Activated naive CD4-positive, alpha-beta T cell treated with anti-CD3 and anti-CD28 coated beads for 36 hours (primary cell): ENCODE results near the gene WASF1. TPM values are rescaled to one million over a fixed set of nuclear protein-coding genes. Genes with fewer than 3 reads are reported as not detected.
"Not testable (repeated sequence)": the region's sequence is repeated elsewhere in the genome, so short reads cannot be mapped to it uniquely, and the experiment has no call there.

Experiments used
- CTCF ChIA-PET: fragments of 350-600 bp; sonication (Branson Sonifier 250); formaldehyde crosslinking; loops from one replicate; lab custom pipeline; 2021; ENCODE audit warnings: antibody characterized with exemption; lab: Charles Lee
- DNase-seq: peaks from one replicate; pipeline ENCODE4 v3.0.0-alpha.2; 2020
- H3K27ac Mint-ChIP-seq: one replicate; pipeline ENCODE4 v1.8.0; 2021; ENCODE audit warnings: mild to moderate bottlenecking, mixed read lengths
- H3K27me3 Mint-ChIP-seq: one replicate; pipeline ENCODE4 v1.8.0; 2021; ENCODE audit warnings: low read depth, mixed read lengths
- H3K36me3 Mint-ChIP-seq: one replicate; pipeline ENCODE4 v1.8.0; 2021; ENCODE audit warnings: low read depth, mixed read lengths
- H3K4me1 Mint-ChIP-seq: one replicate; pipeline ENCODE4 v1.8.0; 2021; ENCODE audit warnings: low read depth, mixed read lengths
- H3K4me3 Mint-ChIP-seq: one replicate; pipeline ENCODE4 v1.8.0; 2021; ENCODE audit warnings: mild to moderate bottlenecking, moderate library complexity, mixed read lengths
- H3K9me3 Mint-ChIP-seq: one replicate; pipeline ENCODE4 v1.8.0; 2021; ENCODE audit warnings: mixed read lengths
- intact Hi-C: fragments of 100-400 bp; cut with micrococcal nuclease; formaldehyde crosslinking; loops from one replicate; pipeline ENCODE4 v1.15.1; 2023
- total RNA-seq, 2 experiments: library from RNA; stranded (reverse); gene quantifications; one replicate each; pipeline ENCODE4 v1.2.3, GENCODE V29; 2021

The WASF1 gene
- total RNA-seq, 2 experiments from 2014 or later = 1.3 to 1.5 TPM

- CTCF ChIA-PET = no interaction called here
- intact Hi-C loops = no loop called here
- Mint-ChIP-seq H3K4me1 (no peaks in the 10 kb centered on the region), H3K4me3 (no peak overlapping the region), H3K36me3 (no peaks in the 10 kb centered on the region), H3K27ac (no peak overlapping the region), H3K9me3 (no peaks in the 10 kb centered on the region), H3K27me3 (no peaks in the 10 kb centered on the region)
- no peak for DNase-seq
These were observed 77.1 kb downstream of the WASF1 start for GRCh38 chr6:110102411-110102810.

GRCh38 chr6:110101885-110102284 is 77.6 kb downstream of the WASF1 start:
- Mint-ChIP-seq H3K4me3 (no peak overlapping the region), H3K4me1 (no peaks in the 10 kb centered on the region), H3K9me3 (no peaks in the 10 kb centered on the region), H3K36me3 (no peaks in the 10 kb centered on the region), H3K27me3 (no peaks in the 10 kb centered on the region), H3K27ac (no peak overlapping the region)
- intact Hi-C loops = no loop called here
- DNase-seq = no peak
- CTCF ChIA-PET = interaction anchor here (0.7 kb wide), 1 partner anchor 28 kb away, joined by 3 read pairs; no protein-coding TSS in a partner anchor

- intact Hi-C loops = no loop called here
- Mint-ChIP-seq H3K27ac (no peak overlapping the region), H3K9me3 (no peaks in the 10 kb centered on the region), H3K4me1 (no peaks in the 10 kb centered on the region), H3K4me3 (no peak overlapping the region), H3K27me3 (no peaks in the 10 kb centered on the region), H3K36me3 (no peaks in the 10 kb centered on the region)
- no peak for DNase-seq
- CTCF ChIA-PET = interaction anchor here (1.0 to 1.6 kb wide), 2 partner anchors 59 to 292 kb away, joined by 4 read pairs; no protein-coding TSS in a partner anchor
These were observed 80.9 kb downstream of the WASF1 start for GRCh38 chr6:110098511-110099116.

- no peaks in the 10 kb centered on the region for H3K27me3 Mint-ChIP-seq
- H3K4me3 Mint-ChIP-seq = no peak overlapping the region
- H3K9me3 Mint-ChIP-seq = no peaks in the 10 kb centered on the region
- CTCF ChIA-PET = interaction anchor here (1.6 kb wide), 1 partner anchor 58 kb away, joined by 4 read pairs; no protein-coding TSS in a partner anchor
- intact Hi-C loops = no loop called here
- H3K36me3 Mint-ChIP-seq = no peaks in the 10 kb centered on the region
- no peaks in the 10 kb centered on the region for H3K4me1 Mint-ChIP-seq
- no peak overlapping the region for H3K27ac Mint-ChIP-seq
- DNase-seq = no peak
These were observed 82.0 kb downstream of the WASF1 start for GRCh38 chr6:110097443-110097842.

- DNase-seq = no peak
- no peaks in the 10 kb centered on the region for H3K9me3 Mint-ChIP-seq
- CTCF ChIA-PET = no interaction called here
- no peaks in the 10 kb centered on the region for H3K36me3 Mint-ChIP-seq
- intact Hi-C loops = no loop called here
- H3K4me1 Mint-ChIP-seq = no peaks in the 10 kb centered on the region
- H3K27me3 Mint-ChIP-seq = no peaks in the 10 kb centered on the region
- H3K4me3 Mint-ChIP-seq = no peak overlapping the region
- no peak overlapping the region for H3K27ac Mint-ChIP-seq
These were observed 83.5 kb downstream of the WASF1 start for GRCh38 chr6:110095935-110096334.

- intact Hi-C loops = no loop called here
- H3K36me3 Mint-ChIP-seq = no peaks in the 10 kb centered on the region
- no peak for DNase-seq
- CTCF ChIA-PET = interaction anchor here (1.1 kb wide), 1 partner anchor 8 kb away, joined by 3 read pairs; no protein-coding TSS in a partner anchor
- no peaks in the 10 kb centered on the region for H3K27me3 Mint-ChIP-seq
- no peaks in the 10 kb centered on the region for H3K4me1 Mint-ChIP-seq
- no peak overlapping the region for H3K4me3 Mint-ChIP-seq
- H3K27ac Mint-ChIP-seq = no peak overlapping the region
- H3K9me3 Mint-ChIP-seq = no peaks in the 10 kb centered on the region
These were observed 84.4 kb downstream of the WASF1 start for GRCh38 chr6:110095101-110095500.

GRCh38 chr6:110093981-110094380 is 85.5 kb downstream of the WASF1 start:
- intact Hi-C loops = no loop called here
- H3K9me3 Mint-ChIP-seq = no peaks in the 10 kb centered on the region
- no peak overlapping the region for H3K4me3 Mint-ChIP-seq

GRCh38 chr6:110090876-110091275 is 88.6 kb downstream of the WASF1 start:
- no peak for DNase-seq
- H3K27me3 Mint-ChIP-seq = no peaks in the 10 kb centered on the region
- no peak overlapping the region for H3K4me3 Mint-ChIP-seq
- no peaks in the 10 kb centered on the region for H3K36me3 Mint-ChIP-seq
- intact Hi-C loops = no loop called here
- H3K9me3 Mint-ChIP-seq = no peaks in the 10 kb centered on the region
- no peak overlapping the region for H3K27ac Mint-ChIP-seq
- CTCF ChIA-PET = no interaction called here
- H3K4me1 Mint-ChIP-seq = no peaks in the 10 kb centered on the region

More at GRCh38 chr6:110093981-110094380, 85.5 kb downstream of the WASF1 start:
- CTCF ChIA-PET = no interaction called here
- Mint-ChIP-seq H3K27me3 (no peaks in the 10 kb centered on the region), H3K4me1 (no peaks in the 10 kb centered on the region), H3K27ac (no peak overlapping the region), H3K36me3 (no peaks in the 10 kb centered on the region)
- no peak for DNase-seq

- no peak overlapping the region for H3K27ac Mint-ChIP-seq
- intact Hi-C loops = no loop called here
- no peaks in the 10 kb centered on the region for H3K4me1 Mint-ChIP-seq
- no peak for DNase-seq
- no peaks in the 10 kb centered on the region for H3K27me3 Mint-ChIP-seq
- no peak overlapping the region for H3K4me3 Mint-ChIP-seq
- CTCF ChIA-PET = no interaction called here
- no peaks in the 10 kb centered on the region for H3K9me3 Mint-ChIP-seq
- H3K36me3 Mint-ChIP-seq = no peaks in the 10 kb centered on the region
These were observed 90.1 kb downstream of the WASF1 start for GRCh38 chr6:110089323-110089722.

- Mint-ChIP-seq H3K36me3 (no peaks in the 10 kb centered on the region), H3K9me3 (no peaks in the 10 kb centered on the region), H3K4me3 (no peak overlapping the region), H3K4me1 (no peaks in the 10 kb centered on the region), H3K27me3 (peaks cover 3% of the 10 kb centered on the region), H3K27ac (no peak overlapping the region)
- DNase-seq = no peak
- CTCF ChIA-PET = no interaction called here
- intact Hi-C loops = no loop called here
These were observed 94.2 kb downstream of the WASF1 start for GRCh38 chr6:110085285-110085684.

- H3K9me3 Mint-ChIP-seq = no peaks in the 10 kb centered on the region
- CTCF ChIA-PET = no interaction called here
- no peaks in the 10 kb centered on the region for H3K36me3 Mint-ChIP-seq
- intact Hi-C loops = no loop called here
- no peak overlapping the region for H3K4me3 Mint-ChIP-seq
- DNase-seq = no peak
- H3K4me1 Mint-ChIP-seq = no peaks in the 10 kb centered on the region
- peaks cover 3% of the 10 kb centered on the region for H3K27me3 Mint-ChIP-seq
- H3K27ac Mint-ChIP-seq = no peak overlapping the region
These were observed 95.4 kb downstream of the WASF1 start for GRCh38 chr6:110083875-110084585.

GRCh38 chr6:110075406-110075805 is 104.1 kb downstream of the WASF1 start:
- intact Hi-C loops = no loop called here
- Mint-ChIP-seq H3K4me3 (no peak overlapping the region), H3K27ac (no peak overlapping the region), H3K4me1 (no peaks in the 10 kb centered on the region), H3K9me3 (no peaks in the 10 kb centered on the region), H3K27me3 (peaks cover 3% of the 10 kb centered on the region), H3K36me3 (no peaks in the 10 kb centered on the region)
- CTCF ChIA-PET = no interaction called here
- DNase-seq = no peak

- H3K4me3 Mint-ChIP-seq, H3K4me1 Mint-ChIP-seq, CTCF ChIA-PET, DNase-seq, intact Hi-C loops, H3K27ac Mint-ChIP-seq, H3K27me3 Mint-ChIP-seq, H3K36me3 Mint-ChIP-seq, H3K9me3 Mint-ChIP-seq: not testable (repeated sequence)
These were observed 106.0 kb downstream of the WASF1 start for GRCh38 chr6:110073474-110073873.
